ENCODE measurements around the gene SLC5A6.

Gene SLC5A6

DNA sequence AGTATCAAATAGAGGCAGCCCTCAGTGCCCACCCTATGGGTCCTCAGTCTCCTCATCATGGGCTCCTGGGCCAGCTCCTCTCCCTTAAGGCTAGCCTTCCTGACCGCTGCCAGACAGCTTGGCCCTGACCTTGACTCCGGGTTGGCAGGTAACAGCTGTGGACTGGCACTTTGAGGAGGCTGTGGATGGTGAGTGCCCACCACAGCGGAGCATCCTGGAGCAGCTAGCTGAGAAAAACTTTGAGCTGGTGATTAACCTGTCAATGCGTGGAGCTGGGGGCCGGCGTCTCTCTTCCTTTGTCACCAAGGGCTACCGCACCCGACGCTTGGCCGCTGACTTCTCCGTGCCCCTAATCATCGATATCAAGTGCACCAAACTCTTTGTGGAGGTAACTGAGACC, 24.1 kb upstream of the SLC5A6 start:
- DNase-seq: no peak

DNA sequence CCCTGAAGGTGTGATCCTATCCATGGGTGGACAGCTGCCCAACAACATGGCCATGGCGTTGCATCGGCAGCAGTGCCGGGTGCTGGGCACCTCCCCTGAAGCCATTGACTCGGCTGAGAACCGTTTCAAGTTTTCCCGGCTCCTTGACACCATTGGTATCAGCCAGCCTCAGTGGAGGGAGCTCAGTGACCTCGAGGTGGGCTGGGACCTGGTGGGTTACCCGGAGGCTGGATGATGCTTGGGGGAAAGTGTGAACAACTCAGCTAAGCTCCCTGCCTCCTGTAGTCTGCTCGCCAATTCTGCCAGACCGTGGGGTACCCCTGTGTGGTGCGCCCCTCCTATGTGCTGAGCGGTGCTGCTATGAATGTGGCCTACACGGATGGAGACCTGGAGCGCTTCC, 21.3 kb upstream of the SLC5A6 start:
- DNase-seq: no peak

GRCh38 chr2:27231921-27232320, 19.9 kb upstream of the SLC5A6 start:
- DNase-seq: no peak

DNA sequence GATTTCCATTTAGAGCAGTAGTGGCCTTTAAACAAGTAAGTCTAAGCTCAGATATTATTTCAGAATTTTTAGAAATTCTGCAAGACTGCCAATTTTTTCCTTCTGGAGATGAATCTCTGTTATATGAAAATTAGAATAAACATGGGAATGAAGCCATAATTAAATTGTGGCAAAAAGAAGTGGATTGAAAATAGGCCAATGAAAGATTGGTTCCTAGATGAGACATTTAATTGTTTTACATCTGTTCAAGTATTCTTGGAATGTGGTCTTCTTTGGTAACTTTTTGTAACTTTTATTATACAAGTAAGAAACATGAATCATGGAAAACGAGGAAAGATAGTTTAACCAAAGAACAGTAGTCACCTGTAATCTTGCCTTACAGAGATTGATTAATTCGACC, 15.4 kb upstream of the SLC5A6 start:
- DNase-seq: no peak

DNA sequence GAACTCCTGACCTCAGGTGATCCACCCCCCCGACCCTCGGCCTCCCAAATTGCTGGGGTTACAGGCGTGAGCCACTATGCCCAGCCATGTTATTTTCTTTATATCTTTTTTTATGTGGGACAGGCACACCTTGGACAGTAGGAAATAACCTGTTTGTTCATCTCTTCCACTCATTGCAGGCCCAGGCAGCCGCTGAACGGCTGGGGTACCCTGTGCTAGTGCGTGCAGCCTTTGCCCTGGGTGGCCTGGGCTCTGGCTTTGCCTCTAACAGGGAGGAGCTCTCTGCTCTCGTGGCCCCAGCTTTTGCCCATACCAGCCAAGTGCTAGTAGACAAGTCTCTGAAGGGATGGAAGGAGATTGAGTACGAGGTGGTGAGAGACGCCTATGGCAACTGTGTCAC, 13.5 kb upstream of the SLC5A6 start:
- DNase-seq: no peak

- no peak for DNase-seq
Measured at GRCh38 chr2:27223416-27223815, 11.3 kb upstream of the SLC5A6 start.

GRCh38 chr2:27222407-27222806, 10.3 kb upstream of the SLC5A6 start:
- no peak for DNase-seq

DNA sequence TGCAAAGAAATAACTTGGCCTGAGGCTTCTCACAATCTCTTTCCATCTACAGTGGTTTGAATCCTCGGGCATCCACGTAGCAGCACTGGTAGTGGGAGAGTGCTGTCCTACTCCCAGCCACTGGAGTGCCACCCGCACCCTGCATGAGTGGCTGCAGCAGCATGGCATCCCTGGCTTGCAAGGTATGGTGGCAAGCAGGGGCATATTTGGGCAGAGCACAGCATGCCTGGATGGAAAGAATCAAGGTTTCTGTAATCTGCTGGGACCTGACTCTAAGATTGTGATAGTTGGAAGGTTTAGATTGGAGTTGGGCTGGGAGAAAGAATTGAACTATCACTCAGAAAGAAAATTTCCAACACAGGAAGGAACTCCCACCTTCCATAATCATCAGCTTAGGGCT, 9.1 kb upstream of the SLC5A6 start:
- no peak for DNase-seq

DNA sequence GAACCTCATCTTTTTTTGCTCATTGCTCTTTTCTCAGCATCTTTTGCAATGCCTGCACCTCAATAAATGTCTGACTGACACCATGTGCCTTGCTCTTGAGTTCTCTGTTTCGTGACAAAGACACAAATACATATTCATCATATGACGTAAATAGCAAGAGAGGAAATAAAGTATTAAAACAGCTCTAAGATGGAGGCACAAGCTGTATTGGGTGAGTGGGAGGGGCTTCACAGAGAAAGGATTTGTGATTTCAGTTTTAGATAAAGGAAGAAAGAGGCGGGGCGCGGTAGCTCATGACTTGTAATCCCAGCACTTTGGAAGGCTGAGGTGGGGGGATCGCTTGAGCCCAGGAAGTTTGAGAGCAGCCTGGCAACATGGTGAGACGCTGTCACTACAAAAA, 8.0 kb upstream of the SLC5A6 start:
- DNase-seq: no peak

DNA sequence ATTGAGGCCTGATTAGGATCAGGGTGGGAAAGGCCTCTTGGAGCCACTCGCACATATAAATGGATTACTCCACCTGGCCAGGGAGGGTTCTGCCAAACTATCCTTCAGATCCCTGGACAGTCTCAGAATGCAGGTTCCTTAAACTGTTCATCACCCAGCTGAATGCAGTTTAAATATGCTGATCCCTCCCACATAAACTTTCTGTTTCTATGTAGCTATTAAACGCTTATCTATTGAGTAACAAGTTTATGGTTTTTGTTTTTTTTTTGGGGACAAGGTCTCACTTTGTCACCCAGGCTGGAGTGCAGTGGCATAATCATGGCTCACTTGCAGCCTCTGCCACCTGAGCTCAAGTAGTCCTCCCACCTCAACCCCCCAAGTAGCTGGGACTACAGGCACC, 7.0 kb upstream of the SLC5A6 start:
- no peak for DNase-seq

DNA sequence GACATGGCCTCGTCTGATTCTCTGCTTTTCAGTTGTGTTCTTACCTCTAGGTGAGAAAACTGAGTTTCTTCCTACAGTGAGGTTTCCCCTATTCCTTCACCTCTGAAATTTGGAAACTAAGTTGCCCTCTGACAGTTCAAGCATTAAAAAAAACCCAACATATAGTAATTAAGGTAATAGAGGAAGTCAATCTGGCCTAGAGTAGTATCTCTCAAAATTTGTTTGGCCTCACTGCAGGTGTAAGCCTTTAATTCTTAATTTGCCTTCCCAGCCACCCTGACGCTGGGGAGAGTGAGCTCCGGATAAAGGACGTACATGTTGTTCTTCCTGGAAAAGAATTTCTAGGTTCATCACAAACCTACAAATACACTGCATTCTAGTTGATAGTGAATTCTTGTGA, 6.5 kb upstream of the SLC5A6 start:
- no peak for DNase-seq

GRCh38 chr2:27217173-27218121, 5.4 kb upstream of the SLC5A6 start, which contains the start of gene CAD:
CAD (plus strand) TSS chr2:27217369; CDS start chr2:27217552, 183 bp downstream.
- peak; percentile 69 to 94 for DNase-seq

DNA sequence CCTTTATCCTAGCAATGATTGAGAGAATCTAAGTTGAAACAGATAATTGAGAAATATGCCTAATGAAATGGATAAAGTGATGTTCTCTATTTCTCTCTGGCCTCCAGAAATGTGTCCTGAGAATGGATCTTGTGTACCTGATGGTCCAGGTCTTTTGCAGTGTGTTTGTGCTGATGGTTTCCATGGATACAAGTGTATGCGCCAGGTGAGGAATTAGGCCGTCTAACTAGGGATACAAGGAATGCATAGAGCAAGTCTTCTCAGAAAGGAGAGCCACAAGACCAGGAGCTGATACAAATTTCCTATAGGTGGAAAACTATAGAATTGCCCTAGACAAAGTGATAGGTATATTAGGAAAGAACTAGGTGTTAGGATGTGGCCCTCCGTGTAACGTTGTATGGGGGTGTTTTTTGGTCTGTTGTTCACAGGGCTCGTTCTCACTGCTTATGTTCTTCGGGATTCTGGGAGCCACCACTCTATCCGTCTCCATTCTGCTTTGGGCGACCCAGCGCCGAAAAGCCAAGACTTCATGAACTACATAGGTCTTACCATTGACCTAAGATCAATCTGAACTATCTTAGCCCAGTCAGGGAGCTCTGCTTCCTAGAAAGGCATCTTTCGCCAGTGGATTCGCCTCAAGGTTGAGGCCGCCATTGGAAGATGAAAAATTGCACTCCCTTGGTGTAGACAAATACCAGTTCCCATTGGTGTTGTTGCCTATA, 4.5 kb upstream of the SLC5A6 start:
- DNase-seq: no peak

DNA sequence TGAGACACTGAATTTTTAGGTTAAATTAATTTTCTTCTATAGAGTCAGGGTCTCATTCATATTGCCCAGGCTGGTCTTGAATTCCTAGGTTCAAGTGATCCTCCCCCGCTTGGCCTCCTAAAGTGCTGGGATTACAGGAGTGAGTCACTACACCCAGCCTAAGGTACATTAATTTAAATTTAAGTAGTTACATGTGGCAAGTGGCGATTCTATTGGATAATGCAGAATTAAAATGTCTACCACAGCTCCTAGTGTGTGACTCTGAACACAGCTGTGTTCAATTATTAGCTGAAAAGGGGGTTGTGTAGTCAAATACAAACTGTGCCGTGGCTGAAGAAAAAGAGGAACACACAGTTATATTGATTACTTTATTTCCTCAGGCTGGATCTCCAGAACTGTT, 2.9 kb upstream of the SLC5A6 start:
- DNase-seq: no peak

DNA sequence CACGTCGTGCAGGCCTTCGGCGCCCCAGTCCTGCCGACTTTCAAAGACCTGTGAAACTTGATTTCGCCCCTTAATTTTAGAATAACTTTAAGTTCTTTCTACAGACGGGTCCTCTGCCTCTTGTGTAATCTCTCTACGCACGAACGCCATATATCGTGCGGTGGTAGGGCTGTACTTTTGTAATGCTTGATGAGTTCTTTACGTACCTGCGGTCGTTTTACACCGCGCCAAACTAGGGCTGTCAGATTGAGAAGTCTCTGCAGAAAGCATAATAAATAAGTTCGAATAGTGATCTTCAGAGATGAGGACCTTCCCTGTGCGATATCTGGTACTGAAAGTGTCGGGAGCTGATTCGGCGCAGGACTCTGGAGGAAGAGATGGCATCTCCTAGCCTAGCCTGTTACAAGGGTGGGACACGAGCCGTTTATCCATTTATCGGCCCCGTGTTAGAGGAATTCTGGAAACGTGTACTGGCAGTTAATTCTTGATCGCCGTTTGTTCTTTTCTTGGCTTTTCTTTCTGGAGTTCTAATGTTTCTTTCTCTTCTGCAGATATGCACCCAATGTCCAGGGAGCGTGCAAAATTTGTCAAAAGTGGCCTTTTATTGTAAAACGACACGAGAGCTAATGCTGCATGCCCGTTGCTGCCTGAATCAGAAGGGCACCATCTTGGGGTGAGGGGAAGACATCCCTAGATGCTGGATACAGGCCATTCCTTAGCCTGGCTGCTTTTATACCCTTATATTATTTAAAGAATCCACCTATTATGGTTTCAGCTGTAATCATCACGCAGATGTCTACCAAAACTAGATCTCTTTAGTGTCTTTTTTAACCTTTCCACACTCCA, 781 bp upstream of the SLC5A6 start:
- DNase-seq: peak; percentile 41 to 71

GRCh38 chr2:27211241-27211942, 676 bp downstream of the SLC5A6 start:
- peak in 1 of 2 experiments; percentile 87 for DNase-seq

GRCh38 chr2:27209621-27210401, 2.3 kb downstream of the SLC5A6 start:
- DNase-seq: no peak

DNA sequence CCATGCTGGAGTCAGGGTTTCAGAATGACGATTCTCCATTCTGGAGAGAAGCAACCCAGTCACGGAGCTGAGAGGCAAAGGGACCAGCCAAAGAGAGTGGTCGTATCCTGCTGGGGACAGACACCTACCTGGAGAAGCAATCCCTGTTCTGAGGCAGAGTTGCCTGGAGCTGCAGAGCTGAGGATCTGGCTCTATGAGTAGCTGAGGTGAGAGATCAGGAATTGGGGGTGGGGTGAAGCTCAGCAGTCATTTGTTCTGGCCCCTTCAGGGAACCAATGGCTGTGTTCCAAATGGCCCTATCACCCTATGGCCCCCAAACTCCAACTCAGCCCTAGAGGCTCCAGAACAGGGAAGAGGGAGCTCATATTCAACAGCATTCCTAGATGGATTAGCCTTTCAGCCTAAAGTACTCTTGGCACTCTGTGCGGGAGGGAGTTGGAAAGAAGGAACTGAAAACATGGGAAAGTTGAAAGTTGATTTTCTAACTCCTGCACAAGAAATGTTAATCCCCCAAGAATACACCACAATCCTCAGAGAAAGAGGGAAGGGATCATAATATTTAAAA, 3.5 kb downstream of the SLC5A6 start:
- DNase-seq: no peak

DNA sequence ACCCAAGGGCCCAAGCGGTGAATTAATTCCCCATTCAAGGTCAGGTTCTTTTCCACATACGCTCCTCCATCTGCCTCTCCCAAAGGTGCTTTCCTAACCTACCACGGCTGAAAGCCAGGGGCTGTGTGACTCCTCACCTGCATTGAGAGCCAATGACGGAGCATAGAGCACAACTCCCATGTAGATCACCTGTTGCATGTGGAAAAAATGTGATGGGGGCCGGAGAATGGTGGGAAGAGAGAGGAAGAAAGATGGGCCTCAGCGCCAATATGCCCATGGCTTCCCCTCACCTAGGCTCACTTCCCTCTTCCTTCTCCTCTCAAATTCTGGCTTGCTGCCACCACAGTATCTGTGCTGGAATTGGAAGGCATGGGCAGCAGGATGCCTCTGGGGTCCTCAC, 5.7 kb downstream of the SLC5A6 start:
- no peak for DNase-seq

DNA sequence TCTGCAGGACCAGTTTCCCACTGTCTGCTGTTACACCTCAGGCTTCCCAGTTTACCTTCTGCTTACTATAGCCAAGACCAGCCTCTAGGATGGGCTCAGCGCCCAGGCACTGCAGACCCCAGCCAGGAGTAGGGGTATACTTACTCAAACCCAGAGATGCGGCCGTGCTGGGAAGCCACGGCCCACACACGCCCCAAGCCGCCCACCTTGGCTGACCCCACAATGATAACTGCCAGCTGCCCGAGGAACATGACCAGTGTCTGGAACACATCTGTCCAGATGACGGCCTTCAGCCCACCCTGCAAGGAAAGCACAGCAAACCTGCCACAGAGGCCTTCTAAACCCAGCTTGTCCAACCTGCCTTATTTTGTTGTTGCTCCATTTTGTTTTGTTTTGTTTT, 6.9 kb downstream of the SLC5A6 start:
- no peak for DNase-seq

GRCh38 chr2:27204566-27204965, 7.5 kb downstream of the SLC5A6 start:
- no peak for DNase-seq
